Activated CD8-positive, alpha-beta T cell treated with anti-CD3 and anti-CD28 coated beads for 36 hours (primary cell): ENCODE measurements around the gene RNF180. TPM values are rescaled to one million over a fixed set of nuclear protein-coding genes. Genes with fewer than 3 reads are reported as not detected.

ENCODE experiments used
- ATAC-seq: fragments of 200-7000 bp; cut with Tn5 transposase; one replicate; pipeline ENCODE4 v1.10.0; 2021; ENCODE audit warnings: mild to moderate bottlenecking, moderate library complexity
- CTCF ChIA-PET: fragments of 350-600 bp; sonication (Branson Sonifier 250); formaldehyde crosslinking; loops from one replicate; lab custom pipeline; 2021; ENCODE audit warnings: antibody characterized with exemption; lab: Charles Lee
- POLR2A ChIA-PET: fragments of 350-600 bp; sonication (Branson Sonifier 250); formaldehyde crosslinking; loops from one replicate; lab custom pipeline; 2021; ENCODE audit warnings: antibody characterized with exemption; lab: Charles Lee
- DNase-seq: peaks from one replicate; pipeline ENCODE4 v3.0.0-alpha.2; 2020
- H3K27ac Mint-ChIP-seq: one replicate; pipeline ENCODE4 v1.8.0; 2021; ENCODE audit warnings: mild to moderate bottlenecking, mixed read lengths
- H3K27me3 Mint-ChIP-seq: one replicate; pipeline ENCODE4 v1.8.0; 2021; ENCODE audit warnings: mixed read lengths
- H3K36me3 Mint-ChIP-seq: one replicate; pipeline ENCODE4 v1.8.0; 2021; ENCODE audit warnings: low read depth, mixed read lengths
- H3K4me1 Mint-ChIP-seq: one replicate; pipeline ENCODE4 v1.8.0; 2021; ENCODE audit warnings: low read depth, mixed read lengths
- H3K4me3 Mint-ChIP-seq: one replicate; pipeline ENCODE4 v1.8.0; 2021; ENCODE audit warnings: mild to moderate bottlenecking, moderate library complexity, mixed read lengths
- H3K9me3 Mint-ChIP-seq: one replicate; pipeline ENCODE4 v1.8.0; 2021; ENCODE audit warnings: mixed read lengths
- intact Hi-C: fragments of 100-400 bp; cut with micrococcal nuclease; formaldehyde crosslinking; loops from one replicate; pipeline ENCODE4 v1.10.0; 2022
- total RNA-seq, 2 experiments: library from RNA; stranded (reverse); gene quantifications; one replicate each; pipeline ENCODE4 v1.2.3, GENCODE V29; 2021
- TF ChIP-seq, protein P1 (sequence below): fragments of 200-600 bp; IDR thresholded peaks from one replicate; pipeline ENCODE4 v1.8.0; 2022; ENCODE audit warnings: antibody characterized with exemption, mild to moderate bottlenecking

Gene RNF180
- total RNA-seq, 2 experiments from 2014 or later, result not detected

DNA sequence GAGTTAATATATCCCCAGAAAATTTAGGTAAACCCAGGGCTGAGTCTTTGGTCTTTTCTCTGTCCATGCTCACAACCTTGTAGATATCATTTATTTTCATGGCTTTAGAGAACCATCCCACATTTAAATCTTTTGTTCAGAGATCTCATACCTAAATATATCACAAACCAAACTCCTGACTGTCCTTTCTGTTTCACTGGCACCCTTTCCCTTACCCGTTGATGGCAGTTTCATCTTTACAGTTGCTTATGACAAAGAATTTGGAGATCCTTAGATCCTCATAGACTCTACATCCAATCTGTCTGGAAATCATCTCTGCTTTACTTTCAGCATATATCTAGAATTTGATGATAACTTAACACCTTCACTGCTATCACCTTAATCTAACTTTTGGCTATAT is 19.2 kb downstream of the RNF180 start:
- no peak for ATAC-seq
- CTCF ChIA-PET, result no interaction called here
- Mint-ChIP-seq H3K9me3 (peaks cover under 1% of the 10 kb centered on the region), H3K36me3 (no peaks in the 10 kb centered on the region), H3K4me1 (no peaks in the 10 kb centered on the region), H3K4me3 (no peak overlapping the region), H3K27ac (no peak overlapping the region), H3K27me3 (no peaks in the 10 kb centered on the region)
- intact Hi-C loops, result no loop called here
- POLR2A ChIA-PET, result no interaction called here
- TF ChIP-seq, protein P1, sequence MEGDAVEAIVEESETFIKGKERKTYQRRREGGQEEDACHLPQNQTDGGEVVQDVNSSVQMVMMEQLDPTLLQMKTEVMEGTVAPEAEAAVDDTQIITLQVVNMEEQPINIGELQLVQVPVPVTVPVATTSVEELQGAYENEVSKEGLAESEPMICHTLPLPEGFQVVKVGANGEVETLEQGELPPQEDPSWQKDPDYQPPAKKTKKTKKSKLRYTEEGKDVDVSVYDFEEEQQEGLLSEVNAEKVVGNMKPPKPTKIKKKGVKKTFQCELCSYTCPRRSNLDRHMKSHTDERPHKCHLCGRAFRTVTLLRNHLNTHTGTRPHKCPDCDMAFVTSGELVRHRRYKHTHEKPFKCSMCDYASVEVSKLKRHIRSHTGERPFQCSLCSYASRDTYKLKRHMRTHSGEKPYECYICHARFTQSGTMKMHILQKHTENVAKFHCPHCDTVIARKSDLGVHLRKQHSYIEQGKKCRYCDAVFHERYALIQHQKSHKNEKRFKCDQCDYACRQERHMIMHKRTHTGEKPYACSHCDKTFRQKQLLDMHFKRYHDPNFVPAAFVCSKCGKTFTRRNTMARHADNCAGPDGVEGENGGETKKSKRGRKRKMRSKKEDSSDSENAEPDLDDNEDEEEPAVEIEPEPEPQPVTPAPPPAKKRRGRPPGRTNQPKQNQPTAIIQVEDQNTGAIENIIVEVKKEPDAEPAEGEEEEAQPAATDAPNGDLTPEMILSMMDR, result no peak
- DNase-seq, result no peak

DNA sequence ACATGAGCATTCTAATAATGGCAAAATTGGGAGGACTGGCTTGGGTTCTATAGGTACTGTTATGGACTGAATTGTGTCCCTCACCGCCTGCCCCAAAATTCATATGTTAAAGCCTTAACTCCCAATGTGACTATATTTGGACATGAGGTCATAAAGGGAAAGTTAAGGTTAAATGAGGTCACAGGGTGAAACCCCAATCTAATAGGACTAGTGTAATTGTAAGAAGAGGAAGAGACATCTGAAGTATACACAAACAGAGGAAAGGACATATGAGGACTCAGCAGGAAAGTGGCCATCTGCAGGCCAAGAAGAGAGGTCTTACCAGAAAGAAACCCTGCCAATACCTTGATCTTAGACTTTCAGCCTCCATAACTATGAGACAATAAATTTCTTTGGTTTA is 23.1 kb downstream of the RNF180 start:
- POLR2A ChIA-PET, result no interaction called here
- H3K4me3 Mint-ChIP-seq, result no peak overlapping the region

GRCh38 chr5:64190562-64191306 is 25.1 kb downstream of the RNF180 start:
- ATAC-seq (no peak), DNase-seq (no peak)
- TF ChIP-seq, protein P1, result no peak
- Mint-ChIP-seq H3K27ac (no peak overlapping the region), H3K27me3 (no peaks in the 10 kb centered on the region), H3K4me1 (no peaks in the 10 kb centered on the region), H3K36me3 (no peaks in the 10 kb centered on the region), H3K4me3 (no peak overlapping the region), H3K9me3 (no peaks in the 10 kb centered on the region)
- POLR2A ChIA-PET, result no interaction called here
- CTCF ChIA-PET, result no interaction called here
- intact Hi-C loops, result no loop called here

More for the DNA sequence above, 23.1 kb downstream of the RNF180 start:
- Mint-ChIP-seq H3K27me3 (no peaks in the 10 kb centered on the region), H3K9me3 (no peaks in the 10 kb centered on the region), H3K27ac (no peak overlapping the region), H3K36me3 (no peaks in the 10 kb centered on the region), H3K4me1 (no peaks in the 10 kb centered on the region)
- no peak for ATAC-seq
- intact Hi-C loops, result no loop called here
- CTCF ChIA-PET, result interaction anchor here (0.6 kb wide), 1 partner anchor 22 kb away, joined by 4 read pairs; no protein-coding TSS in a partner anchor
- no peak for DNase-seq
- TF ChIP-seq, protein P1, result no peak

- ATAC-seq, result no peak
- Mint-ChIP-seq H3K36me3 (no peaks in the 10 kb centered on the region), H3K4me1 (no peaks in the 10 kb centered on the region), H3K27ac (no peak overlapping the region), H3K27me3 (no peaks in the 10 kb centered on the region), H3K9me3 (no peaks in the 10 kb centered on the region), H3K4me3 (no peak overlapping the region)
- TF ChIP-seq, protein P1, result no peak
- no peak for DNase-seq
- intact Hi-C loops, result no loop called here
- ChIA-PET CTCF (no interaction called here), POLR2A (no interaction called here)
These were observed 30.3 kb downstream of the RNF180 start for GRCh38 chr5:64195981-64196380.

DNA sequence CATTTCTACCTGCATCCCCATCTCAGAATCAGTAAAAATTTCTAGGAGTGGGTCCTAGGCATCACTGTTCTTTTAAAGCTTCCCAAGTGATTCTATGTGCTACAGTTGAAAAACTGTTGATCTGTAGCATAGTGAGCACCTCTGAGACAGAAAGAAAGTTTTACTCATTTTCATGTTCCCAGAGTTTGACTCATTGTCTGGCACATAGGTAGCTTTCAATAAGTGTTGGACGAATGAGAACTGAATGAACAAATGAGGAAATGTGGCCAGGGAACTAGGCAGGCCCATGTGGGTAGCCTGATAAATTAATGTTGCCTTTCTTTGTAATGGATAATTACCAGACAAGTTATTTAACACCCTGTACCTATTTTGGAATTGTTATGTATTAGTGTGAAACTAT is 33.8 kb downstream of the RNF180 start:
- TF ChIP-seq, protein P1, result no peak
- no peak for DNase-seq
- no peak overlapping the region for H3K27ac Mint-ChIP-seq
- H3K9me3 Mint-ChIP-seq, result no peaks in the 10 kb centered on the region
- intact Hi-C loops, result no loop called here
- ATAC-seq, result no peak
- ChIA-PET CTCF (no interaction called here), POLR2A (no interaction called here)
- no peaks in the 10 kb centered on the region for H3K36me3 Mint-ChIP-seq
- no peak overlapping the region for H3K4me3 Mint-ChIP-seq
- H3K4me1 Mint-ChIP-seq, result no peaks in the 10 kb centered on the region
- no peaks in the 10 kb centered on the region for H3K27me3 Mint-ChIP-seq
